Mucosa of stomach (tissue), 1 donor: ENCODE data around the gene MPRIP.

Source experiments
- H3K27me3 ChIP-seq: one replicate; pipeline ENCODE4 v1.7.0; 2013; ENCODE audit warnings: mild to moderate bottlenecking, low read length; ENCODE audit not compliant: control insufficient read depth, insufficient read depth
- H3K36me3 ChIP-seq: one replicate; pipeline ENCODE4 v1.7.0; 2013; ENCODE audit warnings: low read length; ENCODE audit not compliant: control insufficient read depth, insufficient read depth
- H3K4me1 ChIP-seq: one replicate; pipeline ENCODE4 v1.7.0; 2013; ENCODE audit warnings: mild to moderate bottlenecking, low read length; ENCODE audit not compliant: control insufficient read depth, insufficient read depth
- H3K4me3 ChIP-seq: one replicate; pipeline ENCODE4 v1.7.0; 2013; ENCODE audit warnings: low read length
- H3K9ac ChIP-seq: one replicate; pipeline ENCODE4 v1.7.0; 2013; ENCODE audit warnings: mild to moderate bottlenecking, low read length, moderate library complexity
- H3K9me3 ChIP-seq: one replicate; pipeline ENCODE4 v1.7.0; 2013; ENCODE audit warnings: mild to moderate bottlenecking, low read length, moderate library complexity; ENCODE audit not compliant: control insufficient read depth
- donor health status: Pancreatic carcinoma.

The MPRIP gene

DNA sequence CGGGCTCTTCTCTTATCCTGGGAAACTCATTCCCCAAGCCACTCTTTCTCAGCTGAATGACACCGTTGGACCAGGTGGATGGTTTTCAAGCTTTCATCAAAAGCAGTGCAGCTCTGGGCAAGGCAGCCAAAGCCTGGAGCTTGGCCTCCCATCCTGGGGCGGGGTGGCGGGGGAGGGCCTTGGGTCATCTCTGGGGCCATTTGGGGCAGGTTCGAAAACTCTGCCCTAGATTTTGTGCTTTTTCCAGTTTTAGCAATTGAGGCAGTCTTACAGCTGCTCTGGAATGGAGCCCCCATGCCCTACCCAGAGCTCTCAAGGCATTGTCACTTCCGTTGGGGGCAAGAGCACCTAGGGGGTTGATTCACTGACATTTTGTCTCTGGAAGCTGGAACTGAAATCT is 9.1 kb downstream of the MPRIP start:
- H3K9ac ChIP-seq: no peak overlapping the region
- H3K27me3 ChIP-seq: no peaks in the 10 kb centered on the region
- H3K4me1 ChIP-seq: peaks cover 60% of the 10 kb centered on the region
- H3K4me3 ChIP-seq: no peak overlapping the region
- H3K36me3 ChIP-seq: no peaks in the 10 kb centered on the region
- H3K9me3 ChIP-seq: no peaks in the 10 kb centered on the region

DNA sequence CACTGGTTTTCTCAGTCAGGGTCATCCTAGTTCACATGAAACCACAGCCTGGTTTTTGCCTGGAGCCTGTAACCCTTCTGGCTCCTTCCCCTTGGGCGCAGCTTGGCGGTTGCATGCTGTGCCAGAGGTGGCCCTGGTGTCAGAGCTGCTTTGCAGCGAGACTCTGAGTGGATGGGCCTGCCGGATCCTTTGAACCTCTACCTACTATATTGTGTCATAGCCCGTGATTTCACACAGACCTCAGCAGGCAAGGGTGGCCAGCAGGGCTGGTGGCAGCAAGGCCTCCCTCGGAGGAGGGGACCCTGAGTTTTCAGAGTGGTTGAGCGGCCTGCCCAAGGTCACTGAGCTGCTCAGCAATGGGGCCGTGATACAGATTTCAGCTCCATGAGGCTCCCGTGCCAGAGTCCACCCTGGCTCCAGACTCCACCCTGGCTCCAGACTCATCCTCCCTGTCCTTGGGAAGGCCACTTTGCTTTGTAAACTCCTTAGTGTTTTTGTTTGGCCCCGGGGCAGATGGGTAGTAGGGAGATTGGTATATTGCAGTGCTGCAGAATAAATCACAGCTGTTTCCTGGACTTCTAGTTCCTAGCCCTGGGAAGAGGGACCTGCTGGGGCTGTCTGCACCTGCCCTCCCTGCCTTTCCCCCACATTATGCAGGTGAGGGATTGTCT is 9.7 kb downstream of the MPRIP start:
- Histone ChIP-seq H3K4me3 (no peak overlapping the region), H3K36me3 (no peaks in the 10 kb centered on the region), H3K27me3 (no peaks in the 10 kb centered on the region), H3K9me3 (no peaks in the 10 kb centered on the region), H3K9ac (peak overlapping the region; percentile 36), H3K4me1 (peaks cover 66% of the 10 kb centered on the region)

DNA sequence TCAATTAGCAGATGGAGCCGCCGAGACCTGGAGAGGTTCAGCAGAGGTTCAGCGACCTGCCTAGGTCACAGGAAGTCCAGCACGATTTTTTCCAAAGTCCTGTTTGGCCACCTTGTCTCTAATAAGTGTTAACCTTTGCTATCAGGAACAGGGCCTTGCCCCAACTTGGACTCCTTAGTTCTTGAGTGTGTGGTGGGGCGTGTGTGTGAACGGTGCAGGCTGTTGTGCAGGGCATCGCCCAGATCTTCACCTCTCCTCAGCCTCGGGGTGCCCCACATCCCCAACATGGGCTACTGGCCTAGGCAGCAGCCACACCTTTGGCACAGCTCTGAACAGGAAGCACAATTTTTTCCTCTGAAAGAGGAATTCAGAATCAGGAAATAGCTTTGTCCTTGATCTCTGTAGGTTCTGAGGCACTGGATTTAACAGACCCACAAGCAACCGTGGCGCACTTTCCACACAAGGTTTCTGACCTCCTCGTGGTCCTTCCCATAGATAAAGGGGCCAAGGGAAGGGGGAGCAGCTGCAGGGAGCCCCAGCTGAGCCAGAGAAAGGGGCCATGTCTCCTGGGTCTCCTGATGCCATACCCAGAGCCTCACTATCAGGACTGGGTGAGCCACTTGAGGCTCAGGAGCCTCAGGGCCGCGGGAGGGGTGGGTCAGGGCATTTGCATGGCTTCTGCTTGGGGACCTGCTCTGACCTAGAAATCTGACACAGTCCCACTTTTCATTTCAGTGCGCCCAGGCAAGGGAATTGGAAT is 10.4 kb downstream of the MPRIP start:
- Histone ChIP-seq H3K4me3 (no peak overlapping the region), H3K9ac (peak overlapping the region; percentile 46), H3K4me1 (peaks cover 66% of the 10 kb centered on the region), H3K27me3 (no peaks in the 10 kb centered on the region), H3K9me3 (no peaks in the 10 kb centered on the region), H3K36me3 (no peaks in the 10 kb centered on the region)

DNA sequence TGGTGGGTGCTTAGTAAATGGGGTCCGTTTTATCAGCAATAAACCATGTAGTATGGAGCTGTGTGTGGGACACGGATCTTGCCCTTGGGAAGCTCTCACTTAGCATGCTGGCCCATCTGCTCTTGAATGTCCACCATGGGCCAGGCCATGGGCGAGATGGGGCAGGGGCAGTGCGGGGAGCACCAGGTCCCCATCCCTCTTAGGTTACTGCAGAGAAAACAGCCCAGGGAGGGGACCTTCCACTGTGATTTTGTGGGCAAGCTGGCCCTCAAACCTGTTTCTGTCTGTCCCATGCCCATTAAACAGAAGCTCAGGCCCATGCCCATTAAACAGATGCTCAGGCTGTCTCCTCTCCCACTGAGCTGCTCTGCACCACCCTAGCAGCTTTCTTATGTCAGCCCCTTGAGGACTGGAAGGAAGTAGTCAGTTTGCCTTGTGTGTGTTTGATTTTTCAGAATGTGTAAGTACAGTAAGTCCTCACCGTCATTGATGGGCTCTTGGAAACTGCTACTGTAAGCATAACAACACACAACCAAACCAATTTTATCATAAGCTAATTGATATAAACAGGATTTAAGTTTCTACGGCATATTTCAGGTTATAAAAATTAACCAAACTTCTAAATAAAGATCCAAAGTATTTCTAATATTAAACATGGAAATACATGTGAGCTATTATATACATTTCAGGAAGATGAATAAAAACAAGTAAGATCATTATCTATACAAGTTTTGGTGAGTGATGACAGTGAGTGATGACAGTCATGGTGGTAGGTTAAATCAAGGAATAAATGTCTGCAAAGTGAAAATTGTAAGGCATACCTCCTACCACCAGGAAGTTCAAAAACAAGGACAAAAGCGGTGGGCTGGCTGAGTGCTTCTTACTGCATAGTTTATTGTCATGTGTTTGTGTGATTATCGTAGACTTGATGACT is 11.5 kb downstream of the MPRIP start:
- no peak overlapping the region for H3K9ac ChIP-seq

DNA sequence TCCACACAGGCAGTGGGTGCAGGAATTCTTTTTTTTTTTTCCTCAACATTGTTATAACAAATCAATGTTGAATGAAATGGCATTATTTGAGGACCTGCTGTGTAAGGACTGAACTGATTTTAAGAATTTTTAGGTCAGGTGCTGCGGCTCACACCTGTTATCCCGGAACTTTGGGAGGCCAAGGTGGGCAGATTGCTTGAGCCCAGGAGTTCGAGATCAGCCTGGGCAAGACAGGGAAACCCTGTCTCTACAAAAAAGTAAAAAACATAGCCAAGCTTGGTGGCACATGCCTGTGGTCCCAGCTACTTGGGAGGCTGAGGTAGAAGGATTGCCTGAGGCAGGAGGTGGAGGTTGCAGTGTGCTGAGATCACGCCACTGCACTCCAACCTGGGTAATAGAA is 12.4 kb downstream of the MPRIP start:
- H3K9ac ChIP-seq: no peak overlapping the region
- H3K9me3 ChIP-seq: no peaks in the 10 kb centered on the region
- H3K4me1 ChIP-seq: peaks cover 58% of the 10 kb centered on the region
- H3K4me3 ChIP-seq: no peak overlapping the region
- H3K27me3 ChIP-seq: no peaks in the 10 kb centered on the region
- no peaks in the 10 kb centered on the region for H3K36me3 ChIP-seq

More for the DNA sequence above, 11.5 kb downstream of the MPRIP start:
- Histone ChIP-seq H3K4me3 (no peak overlapping the region), H3K36me3 (no peaks in the 10 kb centered on the region), H3K27me3 (no peaks in the 10 kb centered on the region), H3K9me3 (no peaks in the 10 kb centered on the region), H3K4me1 (peaks cover 58% of the 10 kb centered on the region)

DNA sequence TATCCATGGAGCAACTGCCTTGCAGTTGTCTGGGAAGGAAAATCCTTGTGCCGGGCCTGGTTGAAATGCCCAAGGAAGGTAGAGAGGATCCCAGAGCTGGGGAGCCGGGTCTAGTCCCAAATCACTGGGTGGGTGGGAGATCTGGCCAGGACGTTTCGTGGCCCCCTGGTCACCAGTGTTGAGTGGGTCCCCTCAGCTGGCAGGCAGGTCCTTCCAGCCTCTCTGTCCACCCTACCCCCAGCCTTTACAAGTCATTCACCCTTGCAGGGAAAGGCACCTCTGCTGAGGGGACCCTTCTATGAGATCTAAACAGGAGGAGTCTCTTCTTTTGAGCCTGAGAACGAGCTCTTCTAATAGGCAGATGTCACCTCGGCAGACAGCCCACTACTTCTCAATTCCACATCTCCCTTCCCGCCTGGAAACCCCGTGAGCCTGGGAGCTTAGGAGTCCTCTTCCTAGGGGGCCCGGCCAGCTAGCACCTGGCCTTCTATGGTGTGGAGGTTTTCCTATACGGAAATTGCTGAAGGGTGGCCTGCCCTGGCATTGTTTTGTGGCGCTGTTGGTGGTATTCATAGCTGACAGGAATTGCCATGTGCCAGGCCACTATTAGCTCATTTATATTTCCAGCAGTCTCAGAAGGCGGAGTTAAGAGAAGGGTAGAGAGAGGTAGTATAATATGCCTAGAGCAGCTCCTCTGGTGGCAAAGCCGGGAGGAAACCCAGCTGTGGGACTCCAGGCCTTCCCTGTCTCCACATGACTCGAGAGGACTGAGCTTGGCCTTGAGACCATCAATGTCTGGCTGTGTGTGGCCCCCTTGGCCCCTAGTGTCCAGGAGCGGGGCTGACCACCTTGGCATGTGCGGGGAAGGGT is 13.3 kb downstream of the MPRIP start:
- Histone ChIP-seq H3K27me3 (no peaks in the 10 kb centered on the region), H3K9ac (no peak overlapping the region), H3K9me3 (no peaks in the 10 kb centered on the region), H3K4me3 (no peak overlapping the region), H3K36me3 (no peaks in the 10 kb centered on the region), H3K4me1 (peaks cover 58% of the 10 kb centered on the region)

DNA sequence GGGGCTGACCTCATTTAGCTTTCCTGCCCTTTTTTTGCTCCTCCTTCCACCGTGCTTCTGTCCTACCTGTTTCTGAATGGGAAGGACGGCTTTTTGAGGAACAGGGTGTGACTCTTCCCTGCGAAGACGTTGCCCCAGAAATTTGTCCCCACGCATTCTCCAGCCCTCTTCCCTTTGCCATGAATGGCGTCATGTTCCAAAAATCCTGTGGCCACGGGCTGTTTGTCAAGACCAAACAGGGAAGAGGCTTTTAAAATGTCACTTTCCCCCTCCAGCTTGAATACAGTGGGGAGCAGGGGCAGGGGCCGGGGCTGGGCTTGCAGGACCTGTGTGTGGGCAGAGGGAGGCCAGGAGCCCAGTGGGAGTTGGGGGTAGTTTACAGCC is 13.9 kb downstream of the MPRIP start:
- H3K9me3 ChIP-seq: no peaks in the 10 kb centered on the region
- H3K4me1 ChIP-seq: peaks cover 53% of the 10 kb centered on the region
- no peaks in the 10 kb centered on the region for H3K36me3 ChIP-seq
- H3K4me3 ChIP-seq: no peak overlapping the region
- H3K27me3 ChIP-seq: no peaks in the 10 kb centered on the region
- H3K9ac ChIP-seq: no peak overlapping the region

DNA sequence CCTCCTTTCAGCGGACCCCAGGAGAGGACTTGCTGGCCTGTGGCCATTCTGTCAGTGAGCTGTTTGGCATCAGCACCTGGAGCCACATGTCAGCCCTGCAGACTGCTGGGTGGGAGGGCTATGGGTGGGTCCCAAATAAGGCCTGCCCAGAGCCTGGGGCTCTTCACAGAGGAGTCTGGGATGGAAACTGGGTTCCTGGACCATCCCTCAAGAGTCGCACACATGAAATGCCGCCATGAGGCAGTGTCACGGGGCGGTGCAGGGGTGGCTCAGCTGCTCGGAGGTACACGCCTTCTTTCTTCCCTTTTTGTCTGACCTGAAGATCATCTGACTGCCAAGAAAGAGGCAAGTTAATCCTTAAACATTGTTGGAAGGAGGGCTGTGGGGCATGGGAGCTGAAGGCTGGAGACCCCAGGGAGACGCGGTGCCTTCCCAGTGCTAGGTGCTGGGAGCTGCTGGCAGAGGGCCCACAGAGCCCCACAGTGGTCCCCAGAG is 14.8 kb downstream of the MPRIP start:
- Histone ChIP-seq H3K9me3 (no peaks in the 10 kb centered on the region), H3K4me3 (no peak overlapping the region), H3K27me3 (no peaks in the 10 kb centered on the region), H3K4me1 (peaks cover 53% of the 10 kb centered on the region), H3K9ac (no peak overlapping the region), H3K36me3 (no peaks in the 10 kb centered on the region)

DNA sequence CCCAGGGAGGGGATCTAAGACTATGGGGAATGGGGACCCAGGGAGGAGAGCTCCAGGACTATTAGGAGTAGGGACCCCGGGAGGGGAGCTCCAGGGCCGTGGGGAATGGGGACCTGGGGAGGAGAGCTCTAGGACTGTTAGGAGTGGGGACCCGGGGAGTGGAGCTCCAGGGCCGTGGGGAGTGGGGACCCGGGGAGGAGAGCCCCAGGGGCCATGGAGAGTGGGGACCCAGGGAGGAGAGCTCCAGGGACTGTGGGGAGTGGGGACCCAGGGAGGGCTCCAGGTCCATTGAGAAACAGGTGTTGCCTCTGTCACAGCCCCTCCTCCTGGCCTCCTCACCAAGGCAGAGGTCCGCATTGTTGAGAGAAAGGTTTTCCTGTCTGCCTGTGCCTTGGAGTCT is 16.0 kb downstream of the MPRIP start:
- Histone ChIP-seq H3K36me3 (no peaks in the 10 kb centered on the region), H3K4me3 (no peak overlapping the region), H3K27me3 (no peaks in the 10 kb centered on the region), H3K9ac (no peak overlapping the region), H3K4me1 (peaks cover 53% of the 10 kb centered on the region), H3K9me3 (no peaks in the 10 kb centered on the region)

DNA sequence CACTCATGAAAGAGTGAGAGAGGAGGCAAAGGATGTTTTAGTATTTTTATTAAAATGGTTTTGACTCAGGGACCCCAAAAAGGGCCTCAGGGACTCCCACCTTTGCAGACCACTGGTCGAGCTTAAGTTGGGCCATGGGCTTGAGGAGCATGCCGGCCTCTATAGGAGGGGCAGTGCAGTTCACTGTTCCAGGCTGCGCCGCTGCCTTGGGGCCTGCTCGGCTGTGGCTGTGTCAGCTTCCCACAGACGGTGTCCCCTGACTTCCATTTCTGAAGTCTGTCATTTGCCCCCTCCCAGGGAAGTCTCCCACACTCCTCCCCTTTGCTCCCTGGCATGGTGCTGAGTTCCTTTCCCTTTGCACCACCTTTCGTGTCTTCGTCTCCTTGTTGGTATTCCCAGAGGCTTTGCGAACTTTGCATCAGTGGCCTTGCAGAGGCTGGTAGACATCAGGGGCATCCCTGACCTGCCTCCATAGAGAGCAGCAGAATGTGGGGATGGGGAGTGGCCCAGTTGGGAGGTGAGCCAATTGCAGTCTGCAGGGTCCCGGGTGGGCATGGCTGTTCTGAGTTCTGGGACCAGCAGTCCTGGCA is 17.1 kb downstream of the MPRIP start:
- Histone ChIP-seq H3K27me3 (no peaks in the 10 kb centered on the region), H3K9ac (no peak overlapping the region), H3K36me3 (no peaks in the 10 kb centered on the region), H3K4me1 (peaks cover 53% of the 10 kb centered on the region), H3K9me3 (no peaks in the 10 kb centered on the region), H3K4me3 (no peak overlapping the region)
